ENCODE results near the gene KCNIP2. TPM values are rescaled to one million over a fixed set of nuclear protein-coding genes. Genes with fewer than 3 reads are reported as not detected.
"Not testable (repeated sequence)": the region's sequence is repeated elsewhere in the genome, so short reads cannot be mapped to it uniquely, and the experiment has no call there.

The KCNIP2 gene
- total and polyA plus RNA-seq, 4 donors = 0.18 to 2.0 (median 0.72) TPM

GRCh38 chr10:101797403-101798059 lies 46.1 kb downstream of the KCNIP2 start:
- Histone ChIP-seq H3K9me3 (ENCODE audit: control insufficient read depth in 4 of 4, low read length in 3 of 4) (no peaks in the 10 kb centered on the region), H3K36me3 (ENCODE audit: control insufficient read depth in 4 of 4, insufficient read depth in 3 of 4, low read depth in 1 of 4, low read length in 3 of 4) (peaks cover 13 to 70% (median 62%) of the 10 kb centered on the region in 4 donors), H3K4me3 (ENCODE audit: low read depth in 1 of 3, low read length in 3 of 3) (no peak overlapping the region), H3K9ac (ENCODE audit: low read depth in 1 of 2, low read length in 2 of 2) (no peak overlapping the region), H3K4me1 (ENCODE audit: control insufficient read depth in 4 of 4, insufficient read depth in 4 of 4, low read length in 3 of 4) (no peaks in the 10 kb centered on the region), H3K27me3 (ENCODE audit: control insufficient read depth in 4 of 4, insufficient read depth in 4 of 4, low read length in 3 of 4) (no peaks in the 10 kb centered on the region), H3K27ac (ENCODE audit: low read depth in 1 of 2, low read length in 2 of 2) (no peak overlapping the region)
- TF ChIP-seq NR2F2 (IDR thresholded peaks at IDR 0.05) (no peak), TAF1 (conservative IDR thresholded peaks at IDR 0.05) (no peak), GABPA (IDR thresholded peaks at IDR 0.05 in 1 of 2, conservative IDR thresholded peaks at IDR 0.05 in 1 of 2) (no peak), SP1 (IDR thresholded peaks at IDR 0.05) (no peak), YY1 (IDR thresholded peaks at IDR 0.05) (no peak), RXRA (IDR thresholded peaks at IDR 0.05) (no peak), HNF4G (IDR thresholded peaks at IDR 0.05) (no peak), CTCF (IDR thresholded peaks at IDR 0.05; ENCODE audit: low read depth, low read length, missing input control) (no peak)
- 73% methylated on average over 4 of the region's 4 CpGs for WGBS
- no peak for DNase-seq (ENCODE audit: low spot score)

DNA sequence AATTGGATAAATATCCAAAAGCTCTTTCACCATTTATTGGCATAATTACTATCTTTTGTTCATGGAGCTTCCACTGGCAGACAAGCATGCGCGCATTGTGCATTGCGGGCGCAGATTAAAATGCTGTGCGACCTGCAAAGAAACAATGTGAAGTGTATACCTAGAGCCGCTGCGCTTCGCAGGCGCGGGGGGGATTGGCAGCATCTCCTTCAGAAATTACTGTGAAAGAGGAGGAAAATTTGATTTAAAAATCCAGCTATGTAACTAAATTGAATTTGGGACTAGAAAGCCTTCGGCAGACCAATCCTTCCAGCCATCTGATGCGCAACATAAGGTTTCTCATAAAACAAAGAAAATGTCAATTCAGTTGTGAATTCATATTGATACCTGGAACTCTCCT lies 50.1 kb downstream of the KCNIP2 start:
- no peak for DNase-seq (ENCODE audit: low spot score)
- TF ChIP-seq FOXA1 (IDR thresholded peaks at IDR 0.05) (no peak), FOXA2 (IDR thresholded peaks at IDR 0.05) (no peak), RXRA (IDR thresholded peaks at IDR 0.05) (no peak), SP1 (IDR thresholded peaks at IDR 0.05) (no peak), GABPA (IDR thresholded peaks at IDR 0.05 in 1 of 2, conservative IDR thresholded peaks at IDR 0.05 in 1 of 2) (no peak), ATF3 (IDR thresholded peaks at IDR 0.05) (no peak)
- WGBS = 98% methylated on average over 12 of the region's 12 CpGs
- no peak overlapping the region for H3K4me3 ChIP-seq (ENCODE audit: low read depth in 1 of 3, low read length in 3 of 3)
- no peaks in the 10 kb centered on the region for H3K4me1 ChIP-seq (ENCODE audit: control insufficient read depth in 4 of 4, insufficient read depth in 4 of 4, low read length in 3 of 4)
- H3K36me3 ChIP-seq (ENCODE audit: control insufficient read depth in 4 of 4, insufficient read depth in 3 of 4, low read depth in 1 of 4, low read length in 3 of 4) = peaks cover 15 to 68% (median 59%) of the 10 kb centered on the region in 4 donors
- H3K27ac ChIP-seq (ENCODE audit: low read depth in 1 of 2, low read length in 2 of 2) = no peak overlapping the region
- no peaks in the 10 kb centered on the region for H3K9me3 ChIP-seq (ENCODE audit: control insufficient read depth in 4 of 4, low read length in 3 of 4)
- H3K27me3 ChIP-seq (ENCODE audit: control insufficient read depth in 4 of 4, insufficient read depth in 4 of 4, low read length in 3 of 4) = no peaks in the 10 kb centered on the region
- H3K9ac ChIP-seq (ENCODE audit: low read depth in 1 of 2, low read length in 2 of 2) = no peak overlapping the region

- Histone ChIP-seq H3K4me1 (ENCODE audit: control insufficient read depth in 4 of 4, insufficient read depth in 4 of 4, low read length in 3 of 4) (no peaks in the 10 kb centered on the region), H3K9ac (ENCODE audit: low read depth in 1 of 2, low read length in 2 of 2) (no peak overlapping the region), H3K9me3 (ENCODE audit: control insufficient read depth in 4 of 4, low read length in 3 of 4) (no peaks in the 10 kb centered on the region), H3K27me3 (ENCODE audit: control insufficient read depth in 4 of 4, insufficient read depth in 4 of 4, low read length in 3 of 4) (no peaks in the 10 kb centered on the region), H3K36me3 (ENCODE audit: control insufficient read depth in 4 of 4, insufficient read depth in 3 of 4, low read depth in 1 of 4, low read length in 3 of 4) (peaks cover 9 to 78% (median 62%) of the 10 kb centered on the region in 4 donors), H3K4me3 (ENCODE audit: low read depth in 1 of 3, low read length in 3 of 3) (no peak overlapping the region), H3K27ac (ENCODE audit: low read depth in 1 of 2, low read length in 2 of 2) (no peak overlapping the region)
- TF ChIP-seq TAF1 (conservative IDR thresholded peaks at IDR 0.05) (no peak), RAD21 (IDR thresholded peaks at IDR 0.05) (no peak), REST (IDR thresholded peaks at IDR 0.05) (no peak), JUND (IDR thresholded peaks at IDR 0.05) (no peak), ATF3 (IDR thresholded peaks at IDR 0.05) (no peak), FOXA1 (IDR thresholded peaks at IDR 0.05) (no peak), MAX (IDR thresholded peaks at IDR 0.05) (no peak), NR2F2 (IDR thresholded peaks at IDR 0.05) (no peak)
- WGBS = 96% methylated on average over 7 of the region's 7 CpGs
- no peak for DNase-seq (ENCODE audit: low spot score)
Measured at GRCh38 chr10:101789686-101790085, 53.9 kb downstream of the KCNIP2 start.

- H3K36me3 ChIP-seq (ENCODE audit: control insufficient read depth in 4 of 4, insufficient read depth in 3 of 4, low read depth in 1 of 4, low read length in 3 of 4) = peaks cover 8 to 75% (median 60%) of the 10 kb centered on the region in 4 donors
- 96% methylated on average over 9 of the region's 9 CpGs for WGBS
- H3K4me1 ChIP-seq (ENCODE audit: control insufficient read depth in 4 of 4, insufficient read depth in 4 of 4, low read length in 3 of 4); DNase-seq (ENCODE audit: low spot score); H3K9me3 ChIP-seq (ENCODE audit: control insufficient read depth in 4 of 4, low read length in 3 of 4); H3K27me3 ChIP-seq (ENCODE audit: control insufficient read depth in 4 of 4, insufficient read depth in 4 of 4, low read length in 3 of 4); H3K4me3 ChIP-seq (ENCODE audit: low read depth in 1 of 3, low read length in 3 of 3); H3K27ac ChIP-seq (ENCODE audit: low read depth in 1 of 2, low read length in 2 of 2); H3K9ac ChIP-seq (ENCODE audit: low read depth in 1 of 2, low read length in 2 of 2): not testable (repeated sequence)
Measured at GRCh38 chr10:101789231-101789630, 54.4 kb downstream of the KCNIP2 start.

All from liver (tissue), 9 donors.